Glomerular visceral epithelial cell (primary cell): ENCODE measurements around the gene MOB4.
A peak's percentile ranks its signal among the peaks of the same experiment; 100 is the strongest.

Source experiments
- DNase-seq: peaks from one replicate; pipeline ENCODE4 v3.0.0-alpha.2; 2016; ENCODE audit errors: extremely low spot score

MOB4 gene

DNA sequence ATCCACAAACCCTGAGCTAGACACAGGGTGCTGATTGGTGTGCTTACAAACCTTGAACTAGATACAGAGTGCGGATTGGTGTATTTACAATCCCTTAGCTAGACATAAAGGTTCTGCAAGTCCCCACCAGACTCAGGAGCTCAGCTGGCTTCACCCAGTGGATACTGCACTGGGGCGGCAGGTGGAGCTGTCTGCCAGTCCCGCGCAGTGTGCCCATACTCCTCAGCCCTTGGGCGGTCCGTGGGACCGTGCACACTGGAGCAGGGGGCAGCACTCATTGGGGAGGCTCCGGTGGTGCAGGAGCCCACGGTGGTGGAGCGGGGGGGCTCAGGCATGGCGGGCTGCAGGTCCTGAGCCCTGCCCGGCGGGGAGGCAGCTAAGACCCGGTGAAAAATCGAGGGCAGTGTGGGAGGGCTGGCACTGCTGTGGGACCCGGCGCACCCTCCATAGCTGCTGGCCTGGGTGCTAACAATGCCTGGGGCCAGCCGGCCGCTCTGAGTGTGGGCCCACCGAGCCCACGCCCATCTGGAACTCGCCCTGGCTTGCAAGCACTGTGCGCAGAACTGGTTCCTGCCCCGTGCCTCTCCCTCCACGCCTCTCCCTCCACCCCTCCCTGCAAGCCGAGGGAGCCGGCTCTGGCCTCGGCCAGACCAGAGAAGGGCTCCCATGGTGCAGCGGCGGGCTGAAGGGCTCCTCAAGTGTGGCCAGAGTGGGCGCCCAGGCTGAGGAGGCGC lies 75.6 kb downstream of the MOB4 start:
- no peak for DNase-seq

DNA sequence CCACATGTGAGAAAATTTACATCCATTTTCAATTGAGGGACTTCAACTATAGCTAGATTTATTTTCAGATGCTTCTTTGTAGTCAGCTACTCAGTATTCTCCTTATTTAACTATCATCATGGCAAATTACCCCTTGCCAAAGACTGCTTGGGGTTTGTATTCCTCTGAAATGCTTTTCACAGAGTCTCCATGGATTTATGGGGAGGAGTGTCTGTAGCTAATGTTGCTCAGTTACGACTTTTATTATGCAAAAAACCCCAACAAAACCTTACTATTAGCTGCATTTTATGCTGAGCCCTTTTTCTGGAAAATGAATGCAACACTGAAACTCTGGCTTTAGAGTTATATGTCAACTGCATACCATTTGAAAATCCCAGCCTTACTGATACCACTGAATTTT lies 80.9 kb downstream of the MOB4 start:
- no peak for DNase-seq

- no peak for DNase-seq
Measured at GRCh38 chr2:197597166-197597565, 81.3 kb downstream of the MOB4 start.

GRCh38 chr2:197598450-197598849 lies 82.6 kb downstream of the MOB4 start:
- no peak for DNase-seq

DNA sequence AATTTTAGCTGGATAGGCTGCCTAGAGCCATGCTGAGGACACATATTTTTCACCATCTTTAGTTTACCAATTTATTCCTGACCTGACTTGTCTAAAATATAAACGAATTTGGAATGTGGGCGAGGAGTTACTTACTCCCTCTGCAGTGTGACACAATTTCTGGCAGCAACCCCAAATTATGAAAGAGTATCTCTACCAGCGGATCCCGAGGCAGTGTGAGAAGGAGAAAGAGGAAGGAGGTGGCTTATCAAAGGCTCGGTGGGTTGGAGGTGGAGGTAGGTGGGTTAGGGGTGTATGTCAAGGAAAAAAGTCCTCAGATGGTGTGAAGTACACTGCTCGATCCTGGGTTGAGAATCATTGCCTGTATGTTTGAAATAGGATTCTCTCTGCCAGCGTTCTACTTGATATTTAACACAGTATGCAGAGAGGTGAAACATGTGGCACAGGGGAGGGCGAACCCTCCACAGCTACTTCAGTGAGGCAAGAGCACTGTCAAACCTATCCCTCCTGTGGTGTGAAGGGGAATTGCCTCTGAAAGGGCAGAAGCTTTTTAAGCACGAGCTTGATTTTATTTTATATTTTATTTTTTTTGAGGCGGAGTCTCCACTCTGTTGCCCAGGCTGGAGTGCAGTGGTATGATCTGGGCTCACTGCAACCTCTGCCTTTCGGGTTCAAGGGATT lies 83.6 kb downstream of the MOB4 start:
- DNase-seq = peak; percentile 32

DNA sequence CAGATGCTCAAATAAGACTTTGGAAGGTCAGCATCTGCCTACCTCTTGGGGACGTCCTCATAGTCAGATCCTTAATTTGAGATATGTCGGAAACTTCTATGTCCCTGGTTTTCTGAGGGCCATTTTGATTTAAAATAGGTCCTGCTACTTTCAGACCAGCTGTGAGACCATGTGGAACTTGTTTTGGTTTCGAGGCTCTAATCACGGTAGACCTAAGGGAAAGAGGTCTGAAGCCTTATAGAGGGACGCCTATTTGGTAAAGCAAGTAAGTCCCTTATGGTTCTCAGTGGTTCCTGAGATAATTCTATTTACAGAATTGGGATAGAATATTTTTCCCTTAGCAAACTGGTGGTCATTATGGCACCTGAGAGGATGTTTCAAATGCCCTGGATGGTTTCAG lies 84.4 kb downstream of the MOB4 start:
- no peak for DNase-seq

GRCh38 chr2:197601726-197602125 lies 85.9 kb downstream of the MOB4 start:
- no peak for DNase-seq
